GM19395 (cell line): ENCODE data around the gene ANKRD16.
A peak's percentile ranks its signal among the peaks of the same experiment; 100 is the strongest.

Experiments
- ATAC-seq: cut with Tn5 transposase; IDR thresholded peaks from one replicate; pipeline ENCODE4 v1.9.1; 2021; ENCODE audit warnings: mild to moderate bottlenecking, moderate library complexity; ENCODE audit not compliant: unreplicated experiment

The ANKRD16 gene

GRCh38 chr10:5904227-5904626, 14.5 kb upstream of the ANKRD16 start:
- ATAC-seq = peak; percentile 94

- ATAC-seq = no peak
These were observed 13.9 kb upstream of the ANKRD16 start for GRCh38 chr10:5903563-5903962.

- ATAC-seq = no peak
These were observed 13.0 kb upstream of the ANKRD16 start for GRCh38 chr10:5902511-5903274.

- ATAC-seq = no peak
These were observed 10.6 kb upstream of the ANKRD16 start for GRCh38 chr10:5900247-5900646.

DNA sequence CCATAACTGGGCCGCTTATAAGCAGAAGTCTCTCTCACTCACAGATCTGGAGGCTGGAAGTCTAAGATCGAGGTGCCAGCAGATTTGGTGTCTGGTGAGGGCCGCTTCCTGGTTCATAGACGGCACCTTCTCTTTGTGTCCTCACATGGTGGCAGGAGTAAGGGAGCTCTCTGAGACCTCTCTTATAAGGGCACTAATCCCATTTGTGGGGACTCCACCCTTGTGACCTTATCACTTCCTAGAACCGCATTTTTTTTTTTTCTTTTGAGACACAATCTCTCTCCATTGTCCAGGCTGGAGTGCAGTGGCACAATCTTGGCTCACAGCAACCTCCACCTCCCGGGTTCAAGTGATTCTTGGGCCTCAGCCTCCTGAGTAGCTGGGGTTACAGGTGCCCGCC, 8.5 kb upstream of the ANKRD16 start:
- no peak for ATAC-seq

DNA sequence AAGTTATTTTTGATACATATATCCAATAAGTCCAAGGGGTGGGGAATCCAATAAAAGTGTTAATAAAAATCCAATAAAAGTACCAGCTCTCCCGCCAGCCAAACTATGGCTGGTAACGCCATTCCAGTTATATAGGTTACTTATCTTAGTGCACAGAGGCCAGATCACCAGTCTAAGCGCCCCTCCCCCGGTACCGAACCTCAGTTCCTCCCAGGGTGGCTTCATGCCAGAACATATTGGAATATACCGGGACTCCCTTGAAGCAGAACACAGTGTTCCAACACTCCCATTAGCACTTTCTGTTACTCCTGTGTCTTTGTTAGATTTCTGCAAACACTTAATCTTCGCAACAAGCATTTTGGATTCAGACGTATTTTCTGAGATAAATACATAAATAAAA, 7.8 kb upstream of the ANKRD16 start:
- ATAC-seq = no peak

DNA sequence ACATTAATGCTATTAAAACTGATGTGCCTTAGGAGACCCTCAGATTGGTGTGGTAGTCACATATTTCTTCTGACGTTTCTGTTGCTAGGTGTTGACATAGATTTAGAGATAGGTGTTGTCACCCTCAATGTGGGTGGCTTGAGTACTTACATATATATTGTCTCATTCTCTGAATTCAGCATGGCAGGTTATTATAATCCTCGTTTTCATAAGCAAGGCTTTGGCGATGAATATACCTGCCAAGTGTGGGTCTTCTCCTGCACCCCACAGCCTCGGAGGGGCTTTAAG, 7.3 kb upstream of the ANKRD16 start:
- no peak for ATAC-seq

DNA sequence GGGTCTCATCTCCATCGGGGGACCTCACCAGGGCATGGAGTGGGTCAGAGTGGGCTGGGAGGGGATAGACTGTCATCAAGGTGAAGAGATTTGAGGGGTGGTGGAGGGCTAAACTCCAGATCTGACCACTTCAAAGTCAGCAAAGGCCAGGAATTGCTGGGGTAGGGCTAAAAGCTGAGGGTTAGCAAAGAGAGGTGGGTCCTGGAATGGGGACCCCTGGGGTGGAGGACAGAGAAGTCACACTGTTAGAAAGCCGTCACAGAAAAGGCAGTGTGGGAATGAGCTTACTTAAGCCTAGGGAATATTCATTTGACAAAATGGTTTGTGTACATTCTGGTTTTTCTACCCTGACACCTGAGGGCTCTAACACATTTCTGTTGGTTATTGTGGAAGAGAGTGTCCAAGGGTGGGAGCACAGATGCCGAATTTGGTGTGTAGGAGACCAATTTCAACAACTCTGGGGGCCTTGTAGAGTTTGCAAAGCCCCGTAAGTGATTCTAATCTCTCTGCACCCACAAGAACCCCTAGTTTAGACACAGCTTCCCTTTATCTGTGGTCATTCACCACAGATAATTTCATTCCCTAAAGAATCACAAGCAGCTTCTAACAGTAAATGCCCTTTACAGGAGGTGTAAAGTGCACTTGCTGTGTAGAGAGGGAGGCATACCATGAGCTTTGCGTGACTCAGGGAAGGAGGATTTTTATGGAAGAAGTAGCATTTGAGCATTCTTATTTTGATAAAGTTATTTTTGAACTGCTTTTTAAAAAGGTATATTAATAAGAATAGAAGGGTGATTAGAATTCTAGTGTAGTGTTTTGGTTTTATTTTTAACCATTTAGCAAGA, 6.7 kb upstream of the ANKRD16 start:
- no peak for ATAC-seq

GRCh38 chr10:5895804-5896203, 6.1 kb upstream of the ANKRD16 start:
- peak; percentile 82 for ATAC-seq

DNA sequence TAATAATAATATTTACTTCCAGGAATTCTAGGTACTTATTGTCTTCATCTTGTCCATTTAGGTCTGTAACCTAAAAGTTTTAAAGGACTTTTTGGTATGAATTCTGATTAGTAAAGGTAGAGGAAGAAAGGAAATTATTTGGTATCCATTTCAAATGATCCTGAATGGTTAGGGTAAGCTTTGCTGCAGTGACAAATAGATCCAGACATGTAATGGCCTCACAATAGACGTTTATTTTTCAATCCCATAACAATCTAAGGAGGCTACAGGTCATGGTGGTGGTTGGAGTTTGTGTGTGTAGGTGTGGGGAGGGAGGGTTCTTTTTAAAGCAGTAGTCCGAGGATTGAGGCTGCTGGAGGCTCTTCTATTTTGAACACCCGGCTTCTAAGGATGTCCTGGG, 5.7 kb upstream of the ANKRD16 start:
- peak; percentile 15 for ATAC-seq

DNA sequence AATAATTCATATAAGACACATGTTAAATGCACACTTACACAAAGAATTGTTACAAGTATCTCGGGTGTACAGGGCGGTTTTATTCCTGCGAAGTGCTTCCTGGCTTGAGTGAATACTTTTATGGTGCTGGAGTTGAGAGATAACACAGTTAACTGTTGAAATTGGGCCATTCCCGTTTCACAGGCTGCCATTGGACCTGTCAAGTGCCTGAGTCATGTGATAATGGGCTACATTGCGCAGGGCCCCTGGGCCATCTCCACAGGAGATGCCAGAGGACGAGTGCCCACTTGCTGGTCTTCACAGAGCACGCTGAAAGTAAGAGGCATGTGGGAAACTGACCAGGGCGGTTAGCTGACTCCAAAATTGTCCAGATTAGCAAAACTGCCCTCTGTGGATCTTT, 5.2 kb upstream of the ANKRD16 start:
- no peak for ATAC-seq

DNA sequence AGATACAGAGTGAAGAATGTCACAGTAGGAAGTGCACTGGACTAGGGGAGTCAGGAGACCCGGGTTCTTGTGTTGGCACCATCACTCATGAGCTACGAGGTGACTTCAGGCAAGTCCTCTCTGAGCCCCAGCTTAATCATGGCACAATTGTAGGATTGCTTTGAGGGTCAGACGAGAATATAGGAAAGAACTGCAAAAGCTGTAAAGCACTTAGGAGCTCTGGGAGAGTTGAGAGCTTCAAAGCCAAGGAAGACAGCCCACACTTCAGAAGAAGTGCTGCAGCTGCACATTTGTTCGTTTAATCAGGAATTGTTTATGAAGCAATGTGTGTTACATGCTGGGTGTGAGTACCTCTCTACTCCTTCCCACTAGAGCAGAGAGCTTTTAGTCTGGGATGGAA, 4.7 kb upstream of the ANKRD16 start:
- no peak for ATAC-seq

DNA sequence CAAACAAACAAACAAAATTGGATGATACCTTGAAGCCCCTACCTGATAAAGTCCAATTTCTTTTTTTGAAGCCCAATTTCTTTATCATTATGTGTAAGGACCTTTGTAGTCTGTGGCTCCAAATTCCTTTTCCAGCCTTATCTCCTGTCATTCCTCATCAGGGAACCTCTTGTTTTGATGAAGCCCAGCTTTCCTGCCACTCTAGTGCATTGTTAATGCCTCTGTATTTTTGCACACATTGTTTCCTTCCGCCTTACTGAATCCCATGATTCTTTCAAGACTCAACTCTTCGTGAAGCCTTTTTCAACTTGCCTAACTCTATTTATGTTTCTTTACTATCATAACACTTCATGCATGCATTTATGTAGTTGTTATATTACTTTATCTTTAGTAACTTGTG, 3.6 kb upstream of the ANKRD16 start:
- no peak for ATAC-seq

GRCh38 chr10:5892007-5892406, 2.3 kb upstream of the ANKRD16 start:
- ATAC-seq = no peak

DNA sequence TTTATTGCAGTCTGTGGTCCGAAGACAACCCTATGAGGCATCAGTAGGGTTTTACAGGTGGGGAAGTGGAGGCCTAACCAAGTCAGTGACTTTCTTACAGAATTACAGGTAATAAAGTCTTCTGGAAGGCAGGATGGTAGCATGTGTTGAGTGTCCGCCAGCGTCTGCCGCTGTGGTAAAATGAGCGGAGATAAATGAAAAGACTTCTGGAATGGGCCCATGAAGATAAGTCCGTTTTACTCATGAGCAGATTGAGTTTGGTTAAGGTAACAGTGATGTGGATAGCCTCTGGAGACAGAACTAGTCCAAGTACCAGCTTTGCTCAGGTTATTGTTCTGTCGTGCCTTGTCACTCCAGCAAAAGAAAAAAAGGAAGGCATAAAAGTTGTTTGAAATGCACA, 1.3 kb upstream of the ANKRD16 start:
- ATAC-seq = no peak

- ATAC-seq = peak; percentile 10
These were observed 791 bp upstream of the ANKRD16 start for GRCh38 chr10:5890452-5890915.

GRCh38 chr10:5888843-5889623, 660 bp downstream of the ANKRD16 start:
- ATAC-seq = peak; percentile 37

GRCh38 chr10:5888351-5888750, 1.3 kb downstream of the ANKRD16 start:
- ATAC-seq = no peak

DNA sequence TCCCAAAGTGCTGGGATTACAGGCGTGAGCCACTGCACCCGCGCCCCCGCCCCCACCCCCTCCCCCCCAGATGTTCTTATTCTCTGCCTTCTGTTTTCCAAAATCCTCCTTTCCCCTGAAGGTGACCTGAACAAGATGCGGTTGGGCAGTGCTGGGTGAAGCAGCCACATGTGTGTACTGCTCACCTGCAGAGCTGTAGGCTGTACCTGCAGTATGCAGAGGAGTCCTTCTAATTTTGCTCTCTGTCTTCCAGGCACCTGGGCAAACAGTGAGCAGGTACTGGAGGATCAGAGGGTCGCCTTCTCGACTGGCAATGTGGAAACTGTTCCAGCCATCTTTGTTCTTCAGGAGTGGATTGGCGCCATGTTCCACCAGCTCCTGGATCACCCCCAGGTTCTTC, 2.1 kb downstream of the ANKRD16 start:
- ATAC-seq = no peak

GRCh38 chr10:5887029-5887428, 2.7 kb downstream of the ANKRD16 start:
- ATAC-seq = no peak

DNA sequence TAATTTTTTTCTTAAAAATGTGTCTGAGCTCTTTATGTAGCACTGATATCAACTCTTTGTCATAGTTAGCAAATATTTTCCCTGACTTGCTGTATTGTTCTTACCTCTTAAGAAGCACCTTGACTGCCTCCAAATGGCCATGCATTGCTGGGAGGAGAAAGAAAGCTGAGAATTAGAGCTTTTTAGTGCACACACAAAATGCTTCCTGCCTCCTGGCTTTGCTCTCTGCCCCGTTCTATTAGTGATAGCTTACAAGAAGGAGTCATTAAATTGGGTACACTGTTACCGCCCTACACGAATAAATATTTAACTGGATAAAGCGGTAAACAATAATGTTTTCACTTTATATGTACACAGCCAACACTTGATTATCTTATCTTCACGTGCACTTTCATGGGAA, 4.1 kb downstream of the ANKRD16 start:
- ATAC-seq = no peak

DNA sequence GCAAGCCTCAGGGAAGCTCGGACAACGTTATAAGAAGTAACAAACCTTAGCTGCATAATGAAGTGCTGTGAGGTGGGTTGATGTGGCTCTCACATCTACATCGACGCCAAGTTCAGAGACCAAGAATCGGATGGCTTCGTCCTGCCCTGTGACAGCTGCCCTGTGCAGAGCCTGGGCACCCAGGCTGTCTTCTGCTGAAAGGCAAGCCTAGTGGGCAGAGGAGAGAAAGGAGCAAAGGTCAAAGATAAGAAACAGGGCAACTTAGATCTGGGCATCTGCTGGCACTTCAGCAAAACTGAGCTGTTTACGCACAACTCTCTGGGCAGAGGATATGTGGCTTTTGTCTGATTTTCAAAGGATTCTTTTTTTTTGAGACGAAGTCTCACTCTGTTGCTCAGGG, 6.7 kb downstream of the ANKRD16 start:
- ATAC-seq = no peak
